Right lobe of liver (tissue), 6 donors: ENCODE results near the gene CFAP251. TPM values are rescaled to one million over a fixed set of nuclear protein-coding genes. Genes with fewer than 3 reads are reported as not detected.

ENCODE experiments used
- ATAC-seq, 4 donors: fragments of 200-7000 bp; cut with Tn5 transposase; one replicate each; pipeline ENCODE4 v1.9.1; 2020; ENCODE audit warnings: mild to moderate bottlenecking in 4 of 4, moderate library complexity in 4 of 4
- DNase-seq, 3 donors: peaks; one replicate each; pipeline ENCODE4 v3.0.0-alpha.2; 2020
- H3K27ac ChIP-seq, 3 donors: fragments of 200-600 bp; one replicate each; pipeline ENCODE4 v1.8.0; 2022
- H3K27me3 ChIP-seq, 2 donors: fragments of 200-600 bp; one replicate each; pipeline ENCODE4 v1.8.0; 2022
- H3K36me3 ChIP-seq, 4 donors: fragments of 200-600 bp; sonication (generic) in 1 of 4; one replicate each; pipeline versions ENCODE4 v1.5.1 to v1.8.0; 2017 to 2022; ENCODE audit warnings: control low read depth in 1 of 4
- H3K4me1 ChIP-seq, 4 donors: fragments of 200-600 bp; sonication (generic) in 1 of 4; one replicate each; pipeline versions ENCODE4 v1.5.1 to v1.8.0; 2017 to 2022; ENCODE audit warnings: control low read depth in 1 of 4
- H3K4me3 ChIP-seq, 3 donors: fragments of 200-600 bp; one replicate each; pipeline ENCODE4 v1.8.0; 2022
- H3K9me3 ChIP-seq, 4 donors: fragments of 200-600 bp; sonication (generic) in 1 of 4; one replicate each; pipeline versions ENCODE4 v1.5.1 to v1.8.0; 2017 to 2022; ENCODE audit warnings: control low read depth in 1 of 4
- POLR2A ChIP-seq: fragments of 450-650 bp; IDR thresholded peaks from one replicate; pipeline ENCODE4 v1.6.1; 2017; ENCODE audit warnings: antibody characterized with exemption, mild to moderate bottlenecking
- WGBS: methylation state at CpG from one replicate; pipeline ENCODE4 v1.1.6; 2018; ENCODE audit warnings: low coverage, low lambda C conversion rate; ENCODE audit not compliant: insufficient coverage; ENCODE audit errors: missing lambda C conversion rate; 5-methylcytosine and 5-hydroxymethylcytosine counted together
- intact Hi-C, 2 donors: fragments of 100-400 bp; cut with DNase I; formaldehyde crosslinking; loops; one replicate each; pipeline versions ENCODE4 v1.11.2 to v1.14.1; 2022
- total RNA-seq, 6 experiments: library from RNA; depleted of rRNA in 2 of 6; stranded (reverse); fragments of >200 nt in 2 of 6; fragmentation: NEBNext Ultra II Directional in 3 of 6; extraction: Animal tissue kit (Norgen Biotek cat#: 25700) in 3 of 6; gene quantifications; one replicate each; pipeline versions ENCODE4 v1.1.0 to v1.2.4, GENCODE V29; 2016 to 2023
- TF ChIP-seq, protein P1 (sequence below), 4 donors: fragments of 200-600 bp in 3 of 4; fragments of 450-650 bp in 1 of 4; IDR thresholded peaks; one replicate each; pipeline versions ENCODE4 v1.5.1 to v1.8.0; 2016 to 2022; ENCODE audit warnings: antibody characterized with exemption in 4 of 4, mild to moderate bottlenecking in 2 of 4
- donor health status: DM: no; HTN: yes; CAD: no.
- donor health status: DM: no; HTN: no; CAD: no.
- donor health status: DM: no; HTN: no; CAD: no.
- donor health status: DM: no; HTN: yes; CAD: no.
- donor health status: DM: no; HTN: yes; CAD: no.

Gene CFAP251
- total RNA-seq, 6 experiments from 2014 or later, result 1.0 to 6.2 (median 2.4) TPM

DNA sequence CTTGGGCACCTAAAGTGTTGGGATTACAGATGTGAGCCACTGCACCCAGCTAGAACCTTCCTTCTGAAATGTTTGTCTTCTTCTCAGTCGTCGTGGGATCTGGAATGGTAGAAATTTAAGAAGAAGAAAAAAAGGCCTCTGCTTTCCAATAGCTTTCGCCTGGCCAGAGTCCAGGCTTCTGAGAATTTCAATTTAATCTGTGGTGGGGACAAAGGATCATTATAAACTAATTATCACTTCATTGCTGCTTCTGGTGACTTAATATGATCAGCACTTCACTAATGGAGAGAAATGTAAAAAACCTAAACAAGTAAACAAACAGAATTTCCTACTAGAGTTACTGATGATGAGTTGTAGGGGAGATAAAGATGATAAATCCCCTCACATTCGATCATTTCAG lies 51.3 kb downstream of the CFAP251 start:
- WGBS, result 50% methylated on average over 4 of the region's 4 CpGs
- no peaks in the 10 kb centered on the region for H3K36me3 ChIP-seq
- H3K9me3 ChIP-seq, result no peaks in the 10 kb centered on the region
- ATAC-seq (no peak), DNase-seq (no peak)
- no peak overlapping the region for H3K27ac ChIP-seq
- TF ChIP-seq, protein P1, sequence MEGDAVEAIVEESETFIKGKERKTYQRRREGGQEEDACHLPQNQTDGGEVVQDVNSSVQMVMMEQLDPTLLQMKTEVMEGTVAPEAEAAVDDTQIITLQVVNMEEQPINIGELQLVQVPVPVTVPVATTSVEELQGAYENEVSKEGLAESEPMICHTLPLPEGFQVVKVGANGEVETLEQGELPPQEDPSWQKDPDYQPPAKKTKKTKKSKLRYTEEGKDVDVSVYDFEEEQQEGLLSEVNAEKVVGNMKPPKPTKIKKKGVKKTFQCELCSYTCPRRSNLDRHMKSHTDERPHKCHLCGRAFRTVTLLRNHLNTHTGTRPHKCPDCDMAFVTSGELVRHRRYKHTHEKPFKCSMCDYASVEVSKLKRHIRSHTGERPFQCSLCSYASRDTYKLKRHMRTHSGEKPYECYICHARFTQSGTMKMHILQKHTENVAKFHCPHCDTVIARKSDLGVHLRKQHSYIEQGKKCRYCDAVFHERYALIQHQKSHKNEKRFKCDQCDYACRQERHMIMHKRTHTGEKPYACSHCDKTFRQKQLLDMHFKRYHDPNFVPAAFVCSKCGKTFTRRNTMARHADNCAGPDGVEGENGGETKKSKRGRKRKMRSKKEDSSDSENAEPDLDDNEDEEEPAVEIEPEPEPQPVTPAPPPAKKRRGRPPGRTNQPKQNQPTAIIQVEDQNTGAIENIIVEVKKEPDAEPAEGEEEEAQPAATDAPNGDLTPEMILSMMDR (IDR thresholded peaks at IDR 0.05), result no peak
- TF ChIP-seq POLR2A, result no peak
- intact Hi-C loops, result no loop called here
- no peaks in the 10 kb centered on the region for H3K27me3 ChIP-seq
- no peaks in the 10 kb centered on the region for H3K4me1 ChIP-seq
- no peak overlapping the region for H3K4me3 ChIP-seq

DNA sequence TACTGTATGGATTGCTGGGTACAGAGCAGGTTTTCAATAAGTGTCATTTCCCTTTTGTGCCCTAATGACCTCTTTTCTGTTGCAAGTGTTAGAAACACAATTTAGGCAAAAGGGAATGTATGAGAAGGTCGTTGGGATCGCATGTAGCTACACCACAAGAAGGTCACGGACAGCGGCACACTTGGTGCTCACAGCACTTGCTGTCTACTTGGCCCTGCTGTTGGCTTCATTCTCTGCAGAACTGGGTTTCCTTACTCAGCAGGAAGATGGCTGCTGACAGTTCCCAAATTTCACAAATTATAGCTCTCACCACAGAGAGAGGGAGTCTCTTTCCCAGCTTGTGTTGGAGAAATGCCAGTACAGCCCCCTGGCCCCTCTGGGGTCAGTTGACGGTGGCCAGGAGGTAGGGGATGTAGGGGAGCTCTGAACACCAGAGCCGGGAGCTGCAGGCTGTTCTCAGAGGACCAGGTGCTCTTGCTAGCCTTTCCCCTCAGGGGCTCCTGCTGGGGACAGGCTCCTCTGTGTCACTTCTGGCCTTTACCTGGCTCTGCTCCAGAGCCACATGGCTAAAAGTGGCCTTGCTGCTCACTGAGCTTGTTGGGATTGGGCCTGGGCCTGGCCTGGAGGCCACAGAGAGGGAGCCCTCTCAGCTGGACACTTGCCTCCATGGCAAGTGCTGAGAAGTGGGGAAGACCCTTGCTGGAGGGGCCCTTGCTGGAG lies 52.3 kb downstream of the CFAP251 start:
- Histone ChIP-seq H3K9me3 (no peaks in the 10 kb centered on the region), H3K27ac (no peak overlapping the region), H3K4me1 (no peaks in the 10 kb centered on the region), H3K27me3 (no peaks in the 10 kb centered on the region), H3K36me3 (no peaks in the 10 kb centered on the region), H3K4me3 (no peak overlapping the region)
- DNase-seq (no peak), ATAC-seq (peak in 2 of 4 donors; percentile 20 to 47)
- TF ChIP-seq, protein P1 (IDR thresholded peaks at IDR 0.05), result no peak
- TF ChIP-seq POLR2A, result no peak
- WGBS, result 61% methylated on average over 4 of the region's 6 CpGs
- intact Hi-C loops, result no loop called here

DNA sequence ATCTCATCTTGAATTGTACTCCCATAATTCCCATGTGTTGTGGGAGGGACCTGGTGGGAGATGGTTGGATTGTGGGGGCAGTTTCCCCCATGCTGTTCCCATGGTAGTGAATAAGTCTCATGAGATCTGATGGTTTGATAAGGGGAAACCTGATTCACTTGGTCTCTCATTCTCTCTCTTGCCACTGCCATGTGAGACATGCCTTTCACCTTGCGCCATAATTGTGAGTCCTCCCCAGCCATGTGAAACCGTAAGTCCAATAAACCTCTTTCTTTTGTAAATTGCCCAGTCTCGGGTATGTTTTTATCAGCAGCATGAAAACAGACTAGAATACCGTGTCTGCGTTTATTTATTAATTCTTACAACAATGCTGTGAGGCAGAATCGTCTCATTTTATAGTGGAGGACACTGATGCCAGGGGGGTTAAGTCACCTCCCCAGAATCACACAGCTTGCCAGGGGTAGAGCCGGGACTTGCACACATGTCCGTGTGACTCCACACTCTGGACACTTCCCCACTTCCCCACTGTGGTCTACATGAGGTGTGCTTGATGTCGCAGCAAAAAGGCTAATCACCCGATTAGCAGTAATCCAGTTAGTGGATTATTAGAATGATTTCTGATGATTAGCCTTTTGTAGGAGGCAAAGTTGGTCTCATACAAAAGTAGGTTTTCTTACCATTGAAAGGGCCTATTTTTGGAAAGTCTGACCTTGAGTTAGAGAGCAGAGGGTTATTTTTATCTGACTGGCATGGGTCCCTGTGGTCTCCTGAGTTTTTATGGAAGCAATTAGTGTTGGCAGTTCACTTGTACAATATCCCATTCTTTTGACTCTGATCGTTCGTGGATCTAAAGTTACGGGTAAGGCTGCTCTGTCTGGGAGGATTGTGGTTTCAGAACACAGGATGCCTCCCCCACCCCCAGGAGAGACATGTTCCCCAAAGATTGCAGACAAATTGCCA lies 55.9 kb downstream of the CFAP251 start:
- Histone ChIP-seq H3K27ac (no peak overlapping the region), H3K4me1 (no peaks in the 10 kb centered on the region), H3K36me3 (no peaks in the 10 kb centered on the region), H3K9me3 (no peaks in the 10 kb centered on the region), H3K27me3 (no peaks in the 10 kb centered on the region), H3K4me3 (no peak overlapping the region)
- WGBS, result 82% methylated on average over 13 of the region's 13 CpGs
- DNase-seq, result no peak
- intact Hi-C loops, result no loop called here
- ATAC-seq, result no peak
- no peak for TF ChIP-seq POLR2A

DNA sequence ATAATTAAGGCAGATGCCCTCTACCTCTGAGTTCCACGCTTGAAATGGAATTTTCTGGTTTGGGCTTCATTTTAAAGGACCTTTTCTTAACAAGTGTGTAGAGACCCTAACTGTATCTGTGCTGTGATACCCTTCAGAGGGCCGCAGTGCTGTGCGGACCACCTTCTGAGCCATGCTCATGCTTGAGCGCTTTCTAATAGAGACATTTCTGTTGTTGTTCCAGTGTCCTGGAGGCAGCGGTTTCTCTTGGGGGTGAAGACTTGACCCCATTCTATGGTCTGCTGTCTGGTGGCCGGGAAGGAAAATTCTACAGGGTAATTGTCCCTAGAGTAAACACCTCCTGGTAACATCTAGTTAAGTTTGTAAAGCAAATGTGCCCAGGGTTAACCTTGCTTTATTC lies 56.6 kb downstream of the CFAP251 start:
- DNase-seq (no peak), ATAC-seq (no peak)
- no peaks in the 10 kb centered on the region for H3K36me3 ChIP-seq
- H3K9me3 ChIP-seq, result no peaks in the 10 kb centered on the region
- no peaks in the 10 kb centered on the region for H3K4me1 ChIP-seq
- WGBS, result 71% methylated on average over 6 of the region's 6 CpGs
- TF ChIP-seq, protein P1 (IDR thresholded peaks at IDR 0.05), result no peak
- no peak for TF ChIP-seq POLR2A
- intact Hi-C loops, result no loop called here
- H3K27ac ChIP-seq, result no peak overlapping the region
- no peak overlapping the region for H3K4me3 ChIP-seq
- no peaks in the 10 kb centered on the region for H3K27me3 ChIP-seq

DNA sequence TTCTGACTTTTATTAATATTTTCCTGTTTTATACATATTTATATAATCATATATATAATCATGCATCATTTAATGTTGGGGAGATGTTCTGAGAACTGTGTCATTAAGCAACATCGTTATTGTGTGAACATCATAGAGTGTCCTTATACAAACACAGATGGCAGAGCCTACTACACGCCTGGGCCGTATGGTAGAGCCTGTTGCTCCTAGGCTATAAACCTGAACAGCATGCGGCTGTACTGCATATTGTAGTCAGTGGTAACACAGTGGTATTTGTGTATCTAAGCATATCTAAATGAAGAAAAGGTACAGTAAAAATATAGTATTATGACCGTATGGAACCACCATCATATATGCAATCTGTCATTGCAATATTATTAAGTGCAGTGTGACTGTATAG lies 58.6 kb downstream of the CFAP251 start:
- ATAC-seq (no peak), DNase-seq (no peak)
- TF ChIP-seq, protein P1 (IDR thresholded peaks at IDR 0.05), result no peak
- no peak for TF ChIP-seq POLR2A
- Histone ChIP-seq H3K36me3 (no peaks in the 10 kb centered on the region), H3K9me3 (no peaks in the 10 kb centered on the region), H3K4me1 (no peaks in the 10 kb centered on the region), H3K4me3 (no peak overlapping the region), H3K27ac (no peak overlapping the region), H3K27me3 (no peaks in the 10 kb centered on the region)
- intact Hi-C loops, result no loop called here
- 90% methylated on average over 5 of the region's 5 CpGs for WGBS
